Measurements from ENCODE around the gene SMIM29. TPM values are rescaled to one million over a fixed set of nuclear protein-coding genes. Genes with fewer than 3 reads are reported as not detected.
A peak's percentile ranks its signal among the peaks of the same experiment; 100 is the strongest.

SMIM29 gene
- total RNA-seq, 1 donor from 2014 or later, result 19.0 TPM

GRCh38 chr6:34243901-34244884 is 4.6 kb downstream of the SMIM29 start:
- Mint-ChIP-seq H3K27me3 (ENCODE audit: low read depth) (no peaks in the 10 kb centered on the region), H3K27ac (ENCODE audit: unreplicated experiment) (peak overlapping the region; percentile 89), H3K4me3 (ENCODE audit: unreplicated experiment) (peak overlapping the region; percentile 25), H3K36me3 (ENCODE audit: low read depth) (peaks cover 1% of the 10 kb centered on the region), H3K9me3 (ENCODE audit: low read depth) (no peaks in the 10 kb centered on the region), H3K4me1 (ENCODE audit: low read depth) (peaks cover 43% of the 10 kb centered on the region)
- TF ChIP-seq, protein P1, sequence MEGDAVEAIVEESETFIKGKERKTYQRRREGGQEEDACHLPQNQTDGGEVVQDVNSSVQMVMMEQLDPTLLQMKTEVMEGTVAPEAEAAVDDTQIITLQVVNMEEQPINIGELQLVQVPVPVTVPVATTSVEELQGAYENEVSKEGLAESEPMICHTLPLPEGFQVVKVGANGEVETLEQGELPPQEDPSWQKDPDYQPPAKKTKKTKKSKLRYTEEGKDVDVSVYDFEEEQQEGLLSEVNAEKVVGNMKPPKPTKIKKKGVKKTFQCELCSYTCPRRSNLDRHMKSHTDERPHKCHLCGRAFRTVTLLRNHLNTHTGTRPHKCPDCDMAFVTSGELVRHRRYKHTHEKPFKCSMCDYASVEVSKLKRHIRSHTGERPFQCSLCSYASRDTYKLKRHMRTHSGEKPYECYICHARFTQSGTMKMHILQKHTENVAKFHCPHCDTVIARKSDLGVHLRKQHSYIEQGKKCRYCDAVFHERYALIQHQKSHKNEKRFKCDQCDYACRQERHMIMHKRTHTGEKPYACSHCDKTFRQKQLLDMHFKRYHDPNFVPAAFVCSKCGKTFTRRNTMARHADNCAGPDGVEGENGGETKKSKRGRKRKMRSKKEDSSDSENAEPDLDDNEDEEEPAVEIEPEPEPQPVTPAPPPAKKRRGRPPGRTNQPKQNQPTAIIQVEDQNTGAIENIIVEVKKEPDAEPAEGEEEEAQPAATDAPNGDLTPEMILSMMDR (IDR thresholded peaks at IDR 0.05), result peak; percentile 63
- peak; percentile 80 for DNase-seq (ENCODE audit: low spot score)

- no peaks in the 10 kb centered on the region for H3K27me3 Mint-ChIP-seq (ENCODE audit: low read depth)
Measured at GRCh38 chr6:34243131-34243771, 5.6 kb downstream of the SMIM29 start.

GRCh38 chr6:34242252-34243130 is 6.3 kb downstream of the SMIM29 start:
- TF ChIP-seq, protein P1 (IDR thresholded peaks at IDR 0.05), result no peak
- H3K4me1 Mint-ChIP-seq (ENCODE audit: low read depth), result peaks cover 37% of the 10 kb centered on the region
- H3K36me3 Mint-ChIP-seq (ENCODE audit: low read depth), result peaks cover 1% of the 10 kb centered on the region
- peak; percentile 82 for DNase-seq (ENCODE audit: low spot score)
- no peaks in the 10 kb centered on the region for H3K27me3 Mint-ChIP-seq (ENCODE audit: low read depth)
- no peaks in the 10 kb centered on the region for H3K9me3 Mint-ChIP-seq (ENCODE audit: low read depth)
- no peak overlapping the region for H3K4me3 Mint-ChIP-seq (ENCODE audit: unreplicated experiment)
- peak overlapping the region; percentile 65 for H3K27ac Mint-ChIP-seq (ENCODE audit: unreplicated experiment)

More at GRCh38 chr6:34243131-34243771, 5.6 kb downstream of the SMIM29 start:
- H3K4me1 Mint-ChIP-seq (ENCODE audit: low read depth), result peaks cover 44% of the 10 kb centered on the region
- peak overlapping the region; percentile 65 for H3K27ac Mint-ChIP-seq (ENCODE audit: unreplicated experiment)
- peaks cover 1% of the 10 kb centered on the region for H3K36me3 Mint-ChIP-seq (ENCODE audit: low read depth)
- H3K4me3 Mint-ChIP-seq (ENCODE audit: unreplicated experiment), result no peak overlapping the region
- no peaks in the 10 kb centered on the region for H3K9me3 Mint-ChIP-seq (ENCODE audit: low read depth)
- peak; percentile 38 for DNase-seq (ENCODE audit: low spot score)
- TF ChIP-seq, protein P1 (IDR thresholded peaks at IDR 0.05), result no peak

GRCh38 chr6:34241351-34242215 is 7.2 kb downstream of the SMIM29 start:
- H3K36me3 Mint-ChIP-seq (ENCODE audit: low read depth), result peaks cover 1% of the 10 kb centered on the region
- no peaks in the 10 kb centered on the region for H3K9me3 Mint-ChIP-seq (ENCODE audit: low read depth)
- H3K4me1 Mint-ChIP-seq (ENCODE audit: low read depth), result peaks cover 37% of the 10 kb centered on the region
- H3K27ac Mint-ChIP-seq (ENCODE audit: unreplicated experiment), result no peak overlapping the region
- DNase-seq (ENCODE audit: low spot score), result peak; percentile 51
- TF ChIP-seq, protein P1 (IDR thresholded peaks at IDR 0.05), result no peak
- H3K27me3 Mint-ChIP-seq (ENCODE audit: low read depth), result no peaks in the 10 kb centered on the region
- H3K4me3 Mint-ChIP-seq (ENCODE audit: unreplicated experiment), result no peak overlapping the region
